ENCODE measurements around the gene ZBTB16. TPM values are rescaled to one million over a fixed set of nuclear protein-coding genes. Genes with fewer than 3 reads are reported as not detected.

ZBTB16 gene
- total RNA-seq, 1 donor from 2014 or later: 64.5 TPM

DNA sequence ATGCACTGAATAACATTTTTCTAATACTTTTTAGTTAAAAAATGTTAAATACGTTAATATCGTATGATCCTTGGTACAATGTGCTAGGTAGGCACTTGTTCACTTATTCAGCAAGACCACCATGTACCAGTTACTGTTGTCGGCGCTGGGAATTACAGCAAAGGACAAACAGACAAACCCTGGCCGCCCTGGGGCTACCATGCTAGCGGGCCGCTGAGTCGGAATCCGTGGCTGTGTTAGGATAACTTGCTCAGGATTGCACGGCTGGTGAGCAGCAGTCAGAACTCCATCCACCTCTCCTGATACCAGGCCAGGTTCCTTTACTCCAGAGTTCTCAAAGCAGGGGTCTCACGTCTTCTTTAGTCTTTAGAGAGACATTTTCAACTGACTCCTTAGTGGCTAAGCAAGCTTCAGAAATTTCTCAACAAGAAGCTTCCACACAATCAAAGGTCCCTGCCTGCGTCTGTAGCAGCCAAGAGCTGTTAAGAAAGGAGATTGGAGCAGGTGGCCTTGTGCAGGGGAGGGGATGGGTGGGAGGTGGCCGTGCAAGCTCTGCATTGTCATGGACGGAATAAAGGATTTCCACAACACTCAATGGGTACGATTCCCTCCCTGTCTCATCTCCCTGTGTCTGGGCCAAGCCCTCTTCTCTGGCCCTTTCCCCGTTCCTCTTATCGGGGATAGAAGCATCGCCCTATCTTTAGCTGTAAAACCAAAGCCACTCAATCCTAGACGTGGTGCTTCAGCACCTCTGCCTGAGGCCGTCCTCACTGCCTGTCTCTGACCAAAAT, 196.9 kb downstream of the ZBTB16 start:
- H3K27ac ChIP-seq (replicated peaks): peak overlapping the region; percentile 88
- intact Hi-C loops (cut with micrococcal nuclease): loop anchor here (2.0 to 10.0 kb wide), 2 partner anchors 82 to 228 kb away; no protein-coding TSS in a partner anchor
- peaks cover 92% of the 10 kb centered on the region for H3K4me1 ChIP-seq
- H3K27me3 ChIP-seq (ENCODE audit: low read depth): no peaks in the 10 kb centered on the region
- no peak for DNase-seq
- TF ChIP-seq, protein P1, sequence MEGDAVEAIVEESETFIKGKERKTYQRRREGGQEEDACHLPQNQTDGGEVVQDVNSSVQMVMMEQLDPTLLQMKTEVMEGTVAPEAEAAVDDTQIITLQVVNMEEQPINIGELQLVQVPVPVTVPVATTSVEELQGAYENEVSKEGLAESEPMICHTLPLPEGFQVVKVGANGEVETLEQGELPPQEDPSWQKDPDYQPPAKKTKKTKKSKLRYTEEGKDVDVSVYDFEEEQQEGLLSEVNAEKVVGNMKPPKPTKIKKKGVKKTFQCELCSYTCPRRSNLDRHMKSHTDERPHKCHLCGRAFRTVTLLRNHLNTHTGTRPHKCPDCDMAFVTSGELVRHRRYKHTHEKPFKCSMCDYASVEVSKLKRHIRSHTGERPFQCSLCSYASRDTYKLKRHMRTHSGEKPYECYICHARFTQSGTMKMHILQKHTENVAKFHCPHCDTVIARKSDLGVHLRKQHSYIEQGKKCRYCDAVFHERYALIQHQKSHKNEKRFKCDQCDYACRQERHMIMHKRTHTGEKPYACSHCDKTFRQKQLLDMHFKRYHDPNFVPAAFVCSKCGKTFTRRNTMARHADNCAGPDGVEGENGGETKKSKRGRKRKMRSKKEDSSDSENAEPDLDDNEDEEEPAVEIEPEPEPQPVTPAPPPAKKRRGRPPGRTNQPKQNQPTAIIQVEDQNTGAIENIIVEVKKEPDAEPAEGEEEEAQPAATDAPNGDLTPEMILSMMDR (IDR thresholded peaks at IDR 0.05; ENCODE audit: borderline replicate concordance): no peak
- H3K36me3 ChIP-seq: peaks cover 37% of the 10 kb centered on the region
- H3K9me3 ChIP-seq (replicated peaks): no peaks in the 10 kb centered on the region
- H3K4me3 ChIP-seq: peak overlapping the region; percentile 55

DNA sequence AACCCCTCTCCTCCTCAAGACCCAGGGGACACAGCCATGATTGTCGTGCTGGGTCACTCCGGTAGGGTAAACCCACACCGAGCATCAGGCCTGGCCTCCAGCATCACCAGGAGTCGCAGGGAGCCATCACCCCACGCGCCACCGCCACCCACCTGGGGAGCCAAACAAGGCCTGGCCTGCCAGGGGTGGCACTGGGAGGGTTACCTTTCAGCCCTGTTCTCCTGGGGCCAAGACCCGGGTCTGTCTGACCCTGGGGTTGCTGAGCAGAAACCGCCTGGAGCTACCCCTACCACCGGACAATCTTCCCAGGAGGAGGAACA, 197.4 kb downstream of the ZBTB16 start:
- Histone ChIP-seq H3K4me1 (peaks cover 87% of the 10 kb centered on the region), H3K4me3 (peak overlapping the region; percentile 55), H3K27me3 (ENCODE audit: low read depth) (no peaks in the 10 kb centered on the region), H3K27ac (replicated peaks) (peak overlapping the region; percentile 88), H3K36me3 (peaks cover 31% of the 10 kb centered on the region), H3K9me3 (replicated peaks) (no peaks in the 10 kb centered on the region)
- TF ChIP-seq, protein P1 (IDR thresholded peaks at IDR 0.05; ENCODE audit: borderline replicate concordance): no peak
- no peak for DNase-seq
- intact Hi-C loops (cut with micrococcal nuclease): loop anchor here (2.0 to 10.0 kb wide), 2 partner anchors 82 to 228 kb away; no protein-coding TSS in a partner anchor

GRCh38 chr11:114257621-114258558, 198.4 kb downstream of the ZBTB16 start:
- peak overlapping the region; percentile 55 for H3K4me3 ChIP-seq

GRCh38 chr11:114258696-114259095, 199.2 kb downstream of the ZBTB16 start:
- H3K27ac ChIP-seq (replicated peaks): peak overlapping the region; percentile 88
- H3K36me3 ChIP-seq: peaks cover 14% of the 10 kb centered on the region
- TF ChIP-seq, protein P1 (IDR thresholded peaks at IDR 0.05; ENCODE audit: borderline replicate concordance): no peak
- peak overlapping the region; percentile 55 for H3K4me3 ChIP-seq
- H3K27me3 ChIP-seq (ENCODE audit: low read depth): no peaks in the 10 kb centered on the region
- H3K4me1 ChIP-seq: peaks cover 83% of the 10 kb centered on the region
- intact Hi-C loops (cut with micrococcal nuclease): loop anchor here (10.0 kb wide), 1 partner anchor 84 kb away; no protein-coding TSS in a partner anchor
- no peaks in the 10 kb centered on the region for H3K9me3 ChIP-seq (replicated peaks)
- no peak for DNase-seq

More at GRCh38 chr11:114257621-114258558, 198.4 kb downstream of the ZBTB16 start:
- peaks cover 22% of the 10 kb centered on the region for H3K36me3 ChIP-seq
- intact Hi-C loops (cut with micrococcal nuclease): loop anchor here (2.0 to 10.0 kb wide), 2 partner anchors 83 to 229 kb away; no protein-coding TSS in a partner anchor
- TF ChIP-seq, protein P1 (IDR thresholded peaks at IDR 0.05; ENCODE audit: borderline replicate concordance): peak; percentile 45
- H3K4me1 ChIP-seq: peaks cover 85% of the 10 kb centered on the region
- H3K9me3 ChIP-seq (replicated peaks): no peaks in the 10 kb centered on the region
- no peaks in the 10 kb centered on the region for H3K27me3 ChIP-seq (ENCODE audit: low read depth)
- H3K27ac ChIP-seq (replicated peaks): peak overlapping the region; percentile 88
- peak; percentile 72 for DNase-seq

DNA sequence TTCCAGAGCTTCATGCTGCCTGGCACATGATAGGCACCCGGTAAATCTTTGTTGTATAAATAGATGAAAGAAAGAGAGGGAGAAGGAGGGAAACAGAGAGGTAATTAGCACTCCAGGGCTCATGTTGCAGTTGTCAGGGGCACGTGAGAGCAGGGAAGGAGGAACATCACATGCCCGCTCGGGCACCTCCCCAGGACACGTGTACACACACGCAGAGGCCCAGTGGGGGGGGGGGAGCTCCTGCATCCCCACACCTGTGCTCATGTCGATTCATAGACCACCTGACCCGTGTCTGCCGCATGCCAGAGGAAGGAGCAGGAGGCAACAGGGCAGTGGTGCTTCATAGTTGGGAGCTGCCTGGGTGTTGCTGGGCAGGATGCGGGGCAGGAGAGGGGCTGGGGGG, 199.6 kb downstream of the ZBTB16 start:
- H3K4me1 ChIP-seq: peaks cover 82% of the 10 kb centered on the region
- H3K9me3 ChIP-seq (replicated peaks): no peaks in the 10 kb centered on the region
- peak overlapping the region; percentile 55 for H3K4me3 ChIP-seq
- H3K27ac ChIP-seq (replicated peaks): peak overlapping the region; percentile 88
- no peaks in the 10 kb centered on the region for H3K27me3 ChIP-seq (ENCODE audit: low read depth)
- peaks cover 10% of the 10 kb centered on the region for H3K36me3 ChIP-seq
- peak; percentile 66 for DNase-seq
- TF ChIP-seq, protein P1 (IDR thresholded peaks at IDR 0.05; ENCODE audit: borderline replicate concordance): no peak
- intact Hi-C loops (cut with micrococcal nuclease): loop anchor here (10.0 kb wide), 1 partner anchor 84 kb away; no protein-coding TSS in a partner anchor
